Stimulated activated CD8-positive, alpha-beta memory T cell treated with anti-CD3 and anti-CD28 coated beads, Interleukin-7, amount 100 ng/mL, for 4 hours (primary cell): ENCODE results near the gene FRS2.

ENCODE experiments used
- DNase-seq, 2 donors: peaks; one replicate each; pipeline ENCODE4 v3.0.0-alpha.2; 2020; ENCODE audit warnings: low read depth in 2 of 2

The FRS2 gene

GRCh38 chr12:69501154-69501895 is 31.1 kb downstream of the FRS2 start:
- DNase-seq = no peak

DNA sequence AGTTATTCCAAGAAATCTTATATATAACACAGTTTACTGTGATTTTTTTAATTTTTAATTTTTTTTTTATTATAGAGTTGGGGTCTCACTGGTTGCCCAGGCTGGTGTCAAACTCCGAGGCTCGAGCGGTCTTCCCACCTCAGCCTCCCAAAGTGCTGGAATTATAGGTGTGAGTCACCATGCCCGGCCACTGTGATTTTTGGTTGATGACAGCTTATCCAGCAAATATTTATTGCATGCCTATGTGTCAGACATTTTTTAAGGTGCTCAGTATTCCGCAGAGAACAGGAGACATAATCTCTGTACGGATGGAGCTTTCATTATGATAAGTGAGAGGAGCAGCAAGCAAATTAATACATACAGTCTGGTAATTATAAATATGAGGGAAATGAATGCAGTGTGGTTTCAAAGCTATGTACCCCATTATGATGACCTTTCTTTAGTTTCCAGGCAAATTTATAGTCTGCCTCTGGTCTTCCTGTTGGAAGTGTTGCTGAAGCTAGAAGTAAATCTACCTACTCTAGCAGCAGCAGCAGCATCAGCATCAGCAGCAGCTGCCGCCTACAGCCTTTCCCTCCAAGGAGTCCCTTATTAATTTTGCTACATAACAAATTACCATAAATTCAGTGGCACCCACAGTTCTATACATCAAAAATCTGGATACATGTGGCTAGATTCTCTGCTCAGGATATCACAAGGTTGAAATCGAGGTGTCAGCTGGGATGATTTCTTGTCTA is 32.3 kb downstream of the FRS2 start:
- no peak for DNase-seq

DNA sequence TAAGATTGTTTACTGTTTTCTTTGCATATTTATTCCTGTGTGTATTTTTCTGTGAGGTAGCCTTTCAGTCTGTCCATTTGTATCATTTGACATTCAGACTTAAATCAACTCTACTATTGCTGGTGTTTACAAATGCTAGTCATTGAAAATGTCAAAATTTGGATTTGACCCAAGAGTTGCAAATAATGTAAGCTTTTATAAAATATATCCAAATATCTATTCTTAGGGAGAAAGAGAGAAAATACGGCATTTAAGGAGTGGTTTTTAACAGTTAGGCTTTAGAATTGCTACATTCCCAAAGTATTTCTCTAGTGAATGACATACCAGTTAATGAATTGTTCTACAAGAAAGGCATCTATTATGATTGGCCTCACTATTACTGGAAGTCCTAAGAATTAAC is 37.9 kb downstream of the FRS2 start:
- no peak for DNase-seq

GRCh38 chr12:69508621-69509020 is 38.4 kb downstream of the FRS2 start:
- no peak for DNase-seq

GRCh38 chr12:69509308-69509736 is 39.1 kb downstream of the FRS2 start:
- no peak for DNase-seq

- no peak for DNase-seq
Observed at GRCh38 chr12:69509904-69510827, 40.0 kb downstream of the FRS2 start.

DNA sequence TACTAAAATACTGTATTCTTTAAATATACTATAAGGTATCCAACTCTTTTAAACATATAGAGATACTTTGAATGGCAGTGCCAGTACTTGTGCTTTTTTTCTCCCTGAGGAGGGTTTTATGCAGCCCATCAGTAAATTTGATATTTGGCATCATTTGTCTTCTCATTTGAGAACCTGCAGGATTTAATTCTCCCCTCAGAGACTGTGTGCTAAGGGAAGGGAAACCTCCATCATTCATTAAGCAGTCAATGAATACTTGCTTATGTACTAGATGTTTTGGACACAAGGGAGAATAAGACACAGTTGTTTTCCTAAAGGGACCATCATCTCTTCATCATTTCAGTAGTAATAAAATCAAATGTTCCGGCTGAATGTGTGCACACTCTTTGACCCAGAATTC is 40.8 kb downstream of the FRS2 start:
- DNase-seq = no peak

DNA sequence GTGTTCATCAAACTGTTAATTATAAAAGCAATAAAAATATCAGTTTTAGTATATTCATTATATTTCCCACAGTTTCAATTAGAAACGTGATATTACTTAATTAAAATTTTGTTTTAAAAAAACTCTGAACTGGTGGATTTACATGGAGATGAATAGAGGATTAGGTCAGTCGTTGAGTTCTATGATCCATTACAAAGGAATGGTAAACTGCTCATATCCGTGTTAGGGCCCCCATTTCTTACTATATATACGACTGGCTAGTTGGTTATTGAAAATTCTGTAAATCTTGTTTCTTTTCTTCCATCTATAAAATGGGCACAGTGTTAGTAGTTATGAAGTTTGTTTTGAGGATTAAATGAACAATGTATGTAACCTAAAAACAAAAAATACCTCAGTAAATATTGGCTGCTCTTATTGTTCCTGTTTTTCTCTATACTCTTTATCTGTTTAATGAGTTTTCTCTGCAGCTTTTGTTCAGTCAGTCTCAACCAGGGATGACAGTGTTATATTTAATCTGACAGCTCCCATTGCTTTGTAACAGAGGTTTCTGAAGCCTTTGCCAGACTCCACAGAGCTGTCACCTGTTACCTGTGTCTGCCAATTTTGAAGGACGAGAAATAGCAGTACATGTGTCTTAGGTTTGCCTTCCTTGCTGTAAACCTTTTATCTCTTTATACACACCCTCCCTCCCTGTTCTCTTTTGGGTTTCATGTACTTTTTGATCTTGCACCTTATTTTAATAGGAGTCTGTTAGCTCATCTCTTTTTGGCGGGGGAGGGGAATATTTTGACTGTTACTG is 41.5 kb downstream of the FRS2 start:
- no peak for DNase-seq

DNA sequence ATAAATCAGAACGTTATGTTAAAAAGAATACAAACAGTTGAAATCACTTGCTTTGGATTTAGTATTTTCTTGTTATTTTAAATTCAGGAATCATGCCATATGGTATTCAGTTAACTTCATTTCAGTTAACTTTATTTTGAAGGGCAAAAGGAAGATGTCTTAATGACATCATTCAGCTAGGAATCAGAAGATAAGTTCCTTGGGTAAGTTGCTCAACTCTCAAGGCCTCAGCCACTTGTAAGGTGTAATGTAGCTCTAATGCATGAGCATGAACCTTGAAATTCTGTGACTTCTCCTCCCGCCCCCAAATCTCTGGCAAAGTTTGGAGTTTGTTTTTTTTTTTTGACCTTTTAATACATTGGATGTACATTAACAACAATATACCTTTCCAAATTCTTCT is 42.6 kb downstream of the FRS2 start:
- DNase-seq = no peak

DNA sequence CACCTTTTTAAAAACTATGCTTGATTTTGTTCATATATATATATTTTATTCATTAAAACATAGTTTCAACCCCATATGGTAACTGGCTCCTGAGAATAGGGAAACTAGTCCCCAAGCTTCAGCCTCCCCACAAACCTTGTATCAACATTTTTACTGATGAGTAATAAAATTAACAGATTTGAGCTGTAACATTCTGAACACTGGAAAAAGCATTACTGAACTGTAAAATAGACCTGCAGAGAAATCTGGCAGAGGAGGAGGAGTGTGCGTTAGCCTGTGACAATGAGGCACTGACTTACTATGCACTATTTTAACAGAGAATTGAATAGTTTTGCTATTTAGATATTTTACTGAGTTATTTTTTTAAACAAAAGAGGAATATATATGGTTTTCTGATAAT is 43.1 kb downstream of the FRS2 start:
- no peak for DNase-seq

DNA sequence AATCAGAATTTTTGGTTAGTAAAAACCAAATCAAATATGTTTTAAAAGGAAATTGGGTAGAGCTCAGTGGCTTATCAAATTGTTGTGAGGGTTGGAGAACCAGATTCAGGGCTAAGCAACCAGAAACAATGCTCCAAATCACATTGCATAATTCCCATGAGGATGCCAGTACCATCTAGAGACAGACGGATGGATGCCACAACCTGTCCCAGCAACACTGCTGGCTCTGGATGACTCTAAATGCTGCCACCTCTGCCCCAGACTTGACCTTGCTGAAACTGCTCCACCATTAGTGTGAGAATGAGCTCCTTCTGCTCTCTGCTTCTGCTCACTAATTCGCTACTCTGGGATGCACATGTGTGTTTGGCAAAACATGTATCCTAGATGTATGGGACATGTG is 43.9 kb downstream of the FRS2 start:
- no peak for DNase-seq

GRCh38 chr12:69514845-69515244 is 44.7 kb downstream of the FRS2 start:
- no peak for DNase-seq

GRCh38 chr12:69515394-69515930 is 45.3 kb downstream of the FRS2 start:
- no peak for DNase-seq

- DNase-seq = no peak
Observed at GRCh38 chr12:69516950-69517349, 46.8 kb downstream of the FRS2 start.

- no peak for DNase-seq
Observed at GRCh38 chr12:69517406-69517805, 47.2 kb downstream of the FRS2 start.

DNA sequence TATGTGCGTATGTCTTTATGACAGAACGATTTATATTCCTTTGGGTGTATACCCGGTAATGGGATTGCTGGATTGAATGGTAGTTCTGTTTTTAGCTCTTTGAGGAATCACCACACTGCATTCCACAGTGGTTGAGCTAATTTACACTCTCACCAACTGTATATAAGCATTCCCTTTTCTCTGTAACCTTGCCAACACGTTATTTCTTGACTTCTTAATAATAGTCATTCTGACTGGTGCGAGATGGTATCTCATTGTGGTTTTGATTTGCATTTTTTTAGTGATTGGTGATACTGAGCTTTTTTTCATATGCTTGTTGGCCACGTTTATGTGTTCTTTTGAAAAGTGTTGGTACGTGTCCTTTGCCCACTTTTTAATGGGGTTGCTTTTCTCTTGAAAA is 49.7 kb downstream of the FRS2 start:
- no peak for DNase-seq

DNA sequence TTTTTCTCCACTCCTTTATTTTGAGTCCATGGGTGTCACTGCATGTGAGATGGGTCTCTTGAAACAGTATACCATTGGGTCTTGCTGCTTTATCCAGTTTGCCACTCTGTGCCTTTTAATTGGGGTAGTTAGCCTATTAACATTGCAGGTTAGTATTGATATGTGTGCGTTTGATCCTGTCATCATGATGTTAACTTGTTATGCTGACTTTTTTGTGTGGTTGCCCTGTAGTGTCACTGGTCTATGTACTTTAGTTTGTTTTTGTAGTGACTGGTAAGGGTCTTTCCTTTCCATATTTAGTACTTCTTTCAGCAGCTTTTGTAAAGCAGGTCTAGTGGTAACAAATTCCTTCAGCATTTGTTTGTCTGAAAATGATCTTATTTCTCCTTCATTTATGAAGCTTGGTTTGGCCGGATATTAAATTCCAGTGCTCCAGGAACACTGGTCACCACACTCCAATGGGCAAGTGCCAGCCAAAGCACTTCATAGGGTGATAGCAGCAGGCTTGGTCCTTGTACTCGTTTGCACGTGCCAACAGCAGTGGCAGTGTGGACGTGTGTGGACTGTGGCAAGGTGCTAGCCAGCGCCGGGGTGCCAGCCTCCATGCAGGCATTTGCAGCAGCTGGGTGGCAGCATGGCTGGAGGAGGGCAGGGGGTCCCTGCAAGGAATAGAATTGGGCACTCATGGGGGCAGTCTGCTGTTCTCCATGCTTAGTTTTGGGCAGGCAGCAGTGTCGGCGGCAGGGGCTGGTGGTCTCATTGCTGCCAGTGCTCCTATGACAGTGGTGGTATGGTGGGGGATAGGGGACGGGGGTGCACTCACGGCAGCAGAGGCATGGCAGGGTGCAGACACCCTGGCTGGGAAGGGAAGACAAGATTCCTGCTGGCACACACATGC is 53.5 kb downstream of the FRS2 start:
- DNase-seq = no peak

DNA sequence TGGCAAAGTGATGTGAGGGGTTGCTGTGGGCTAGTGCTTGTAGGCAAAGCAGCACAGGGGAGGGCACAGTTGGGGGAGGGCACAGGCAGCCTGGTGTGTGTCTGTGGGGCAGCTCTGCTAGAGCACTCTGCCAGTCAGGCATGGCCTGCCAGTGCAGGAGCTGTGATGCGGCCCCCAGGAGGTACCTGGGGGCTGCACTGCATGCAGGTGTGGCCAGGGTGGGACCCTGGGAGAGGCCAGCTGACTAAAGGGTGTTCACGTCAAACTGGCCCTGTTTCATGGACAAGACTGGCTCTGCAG is 54.1 kb downstream of the FRS2 start:
- no peak for DNase-seq

GRCh38 chr12:69524755-69525469 is 54.7 kb downstream of the FRS2 start:
- no peak for DNase-seq
